Activated gamma-delta T cell treated with anti-CD3 and anti-CD28 coated beads, Interleukin-2, amount 50 U/mL, for 16 hours (primary cell): Measurements from ENCODE around the gene ZWILCH.
"Not testable (repeated sequence)": the region's sequence is repeated elsewhere in the genome, so short reads cannot be mapped to it uniquely, and the experiment has no call there.

Source experiments
- DNase-seq: peaks from one replicate; pipeline ENCODE4 v3.0.0-alpha.2; 2020; ENCODE audit warnings: low read depth

ZWILCH gene

GRCh38 chr15:66488525-66488924, 16.6 kb upstream of the ZWILCH start:
- no peak for DNase-seq

- DNase-seq: no peak
Measured at GRCh38 chr15:66489179-66489791, 15.8 kb upstream of the ZWILCH start.

GRCh38 chr15:66491846-66492245, 13.3 kb upstream of the ZWILCH start:
- no peak for DNase-seq

- DNase-seq: no peak
Measured at GRCh38 chr15:66494262-66494661, 10.9 kb upstream of the ZWILCH start.

- DNase-seq: no peak
Measured at GRCh38 chr15:66496951-66497501, 8.1 kb upstream of the ZWILCH start.

- peak; percentile 99 for DNase-seq
Measured at GRCh38 chr15:66497502-66498455, 7.3 kb upstream of the ZWILCH start, which contains the start of gene SNAPC5. Gene SNAPC5 (minus strand): TSS chr15:66497762. CDS start chr15:66497731, 31 bp downstream.

GRCh38 chr15:66498501-66499386, 6.4 kb upstream of the ZWILCH start:
- no peak for DNase-seq

- DNase-seq: not testable (repeated sequence)
Measured at GRCh38 chr15:66500346-66500745, 4.8 kb upstream of the ZWILCH start.

- no peak for DNase-seq
Measured at GRCh38 chr15:66502491-66502890, 2.6 kb upstream of the ZWILCH start.

- not testable (repeated sequence) for DNase-seq
Measured at GRCh38 chr15:66503041-66503648, 2.0 kb upstream of the ZWILCH start.

- DNase-seq: no peak
Measured at GRCh38 chr15:66503780-66504562, 1.2 kb upstream of the ZWILCH start.

GRCh38 chr15:66505430-66505811, 295 bp downstream of the ZWILCH start:
- no peak for DNase-seq

- no peak for DNase-seq
Measured at GRCh38 chr15:66505818-66506217, 692 bp downstream of the ZWILCH start.

GRCh38 chr15:66508293-66508883, 3.3 kb downstream of the ZWILCH start:
- DNase-seq: no peak

GRCh38 chr15:66514586-66514985, 9.5 kb downstream of the ZWILCH start:
- DNase-seq: no peak

GRCh38 chr15:66515901-66516322, 10.8 kb downstream of the ZWILCH start:
- DNase-seq: no peak

GRCh38 chr15:66523926-66524325, 18.8 kb downstream of the ZWILCH start:
- no peak for DNase-seq

- DNase-seq: no peak
Measured at GRCh38 chr15:66524838-66525237, 19.7 kb downstream of the ZWILCH start.

GRCh38 chr15:66535056-66535455, 29.9 kb downstream of the ZWILCH start:
- no peak for DNase-seq

- DNase-seq: no peak
Measured at GRCh38 chr15:66542896-66543295, 37.8 kb downstream of the ZWILCH start.
